GM20000 (cell line): ENCODE data around the gene MANF.

Experiments used
- DNase-seq: peaks from one replicate; pipeline ENCODE4 v3.0.0; 2012; ENCODE audit warnings: low spot score
- CTCF ChIP-seq: IDR thresholded peaks from 2 replicates; pipeline ENCODE4 v1.5.1; 2012; ENCODE audit warnings: mild to moderate bottlenecking, control low read depth; ENCODE audit errors: extremely low read depth, missing control alignments

The MANF gene

GRCh38 chr3:51373658-51374421 lies 11.3 kb upstream of the MANF start:
- TF ChIP-seq CTCF: no peak
- no peak for DNase-seq

GRCh38 chr3:51374456-51374855 lies 10.6 kb upstream of the MANF start:
- no peak for TF ChIP-seq CTCF
- DNase-seq: no peak

- TF ChIP-seq CTCF: no peak
- DNase-seq: no peak
These were observed 10.0 kb upstream of the MANF start for GRCh38 chr3:51375136-51375535.

GRCh38 chr3:51375571-51375970 lies 9.5 kb upstream of the MANF start:
- TF ChIP-seq CTCF: no peak
- no peak for DNase-seq

GRCh38 chr3:51378065-51378464 lies 7.0 kb upstream of the MANF start:
- no peak for DNase-seq
- TF ChIP-seq CTCF: no peak

GRCh38 chr3:51378726-51379125 lies 6.4 kb upstream of the MANF start:
- TF ChIP-seq CTCF: no peak
- DNase-seq: no peak

- no peak for DNase-seq
- no peak for TF ChIP-seq CTCF
These were observed 5.8 kb upstream of the MANF start for GRCh38 chr3:51379301-51379700.
